GM12878 (cell line): Measurements from ENCODE around the gene NPAS3. TPM values are rescaled to one million over a fixed set of nuclear protein-coding genes. Genes with fewer than 3 reads are reported as not detected.

ENCODE experiments used
- ATAC-seq: fragments of 200-7000 bp; cut with Tn5 transposase; 3 replicates; pipeline ENCODE4 v1.9.1; 2020; ENCODE audit warnings: mild to moderate bottlenecking, moderate library complexity
- BruUV-seq: library from RNA; stranded (reverse); fragments of 400-500 nt; replicated peaks from 2 replicates; lab custom pipeline; 2021; lab: Mats Ljungman, UMichigan
- CTCF ChIA-PET: fragments of 300-600 bp; sonication (Branson Sonifier 250); formaldehyde crosslinking; extraction: SDS; loops from one replicate; lab custom pipeline; 2021; ENCODE audit warnings: inconsistent platforms; lab: Yijun Ruan, JAX
- POLR2A ChIA-PET: fragments of 350-600 bp; formaldehyde crosslinking; extraction: SDS; loops from one replicate; lab custom pipeline; 2021; ENCODE audit warnings: inconsistent platforms; lab: Charles Lee
- RAD21 ChIA-PET: fragments of 300-600 bp; sonication (Branson Sonifier 250); formaldehyde crosslinking; loops from one replicate; lab custom pipeline; 2023; ENCODE audit warnings: antibody characterized with exemption; ENCODE audit not compliant: unreplicated experiment; lab: Charles Lee
- SMC1A ChIA-PET: fragments of 300-600 bp; sonication (Branson Sonifier 250); formaldehyde crosslinking; loops from one replicate; lab custom pipeline; 2023; ENCODE audit not compliant: unreplicated experiment, uncharacterized antibody; lab: Charles Lee
- DNase-seq: peaks from one replicate; pipeline ENCODE4 v3.0.0-alpha.2; 2011; ENCODE audit warnings: low read depth, low spot score
- FAIRE-seq: peaks from 3 replicates; lab custom pipeline; 2011; peaks lifted over from hg19 to GRCh38; lab: Jason Lieb, UNC
- H2AFZ ChIP-seq: 2 replicates; pipeline ENCODE4 v1.6.0; 2011; ENCODE audit warnings: low read depth, low read length, control low read depth; ENCODE audit not compliant: control insufficient read depth
- H3K27ac ChIP-seq: 2 replicates; pipeline ENCODE4 v1.5.1; 2011; ENCODE audit warnings: control low read depth; ENCODE audit not compliant: control insufficient read depth, insufficient read depth
- H3K27me3 ChIP-seq, 2 experiments: replicated peaks in 1 of 2; 2 replicates each; pipeline versions ENCODE4 v1.6.0 to v1.6.1; 2011; ENCODE audit warnings: low read length in 1 of 2; ENCODE audit not compliant: control insufficient read depth in 2 of 2, insufficient read depth in 2 of 2
- H3K36me3 ChIP-seq, 2 experiments: 2 replicates each; pipeline ENCODE4 v1.5.1; 2011; ENCODE audit warnings: low read length in 1 of 2; ENCODE audit not compliant: control insufficient read depth in 2 of 2, insufficient read depth in 2 of 2
- H3K4me1 ChIP-seq: 2 replicates; pipeline ENCODE4 v1.6.1; 2011; ENCODE audit warnings: mild to moderate bottlenecking, low read length, moderate library complexity, mixed read lengths; ENCODE audit not compliant: control insufficient read depth, insufficient read depth
- H3K4me2 ChIP-seq: 2 replicates; pipeline ENCODE4 v1.6.0; 2011; ENCODE audit warnings: control low read depth; ENCODE audit not compliant: control insufficient read depth, insufficient read depth
- H3K4me3 ChIP-seq: fragments of 200-600 bp; sonication (generic); 2 replicates; pipeline ENCODE4 v1.5.1; 2016
- H3K79me2 ChIP-seq: 2 replicates; pipeline ENCODE4 v1.6.0; 2011; ENCODE audit warnings: low read length; ENCODE audit not compliant: control insufficient read depth, insufficient read depth
- H3K9ac ChIP-seq: 2 replicates; pipeline ENCODE4 v1.8.0; 2011; ENCODE audit warnings: low read length, control low read depth, mixed read lengths; ENCODE audit not compliant: control insufficient read depth, insufficient read depth
- H3K9me3 ChIP-seq: replicated peaks from 3 replicates; pipeline ENCODE4 v1.5.1; 2011; ENCODE audit warnings: mild to moderate bottlenecking, low read length; ENCODE audit not compliant: control insufficient read depth, insufficient read depth
- H4K20me1 ChIP-seq: 2 replicates; pipeline ENCODE4 v1.6.0; 2011; ENCODE audit not compliant: control insufficient read depth, insufficient read depth
- BHLHE40 ChIP-seq, 2 experiments: fragments of 450-650 bp in 1 of 2; IDR thresholded peaks; 2 replicates each; pipeline ENCODE4 v1.6.1; 2011 to 2017; ENCODE audit warnings: low read depth in 2 of 2, borderline replicate concordance in 1 of 2, improper control_type of control experiment in 1 of 2, low read length in 1 of 2, mild to moderate bottlenecking in 1 of 2
- E2F4 ChIP-seq: IDR thresholded peaks from 2 replicates; pipeline ENCODE4 v1.6.1; 2012; ENCODE audit warnings: low read depth, low read length, improper control_type of control experiment
- NR2C2 ChIP-seq: IDR thresholded peaks from 2 replicates; pipeline ENCODE4 v1.6.1; 2011; ENCODE audit warnings: borderline replicate concordance, low read depth; ENCODE audit not compliant: control insufficient read depth, insufficient read length
- RUNX3 ChIP-seq: IDR thresholded peaks from 2 replicates; pipeline ENCODE4 v1.6.1; 2012; ENCODE audit warnings: low read length, inconsistent platforms
- SIN3A ChIP-seq: IDR thresholded peaks from 2 replicates; pipeline ENCODE4 v1.6.1; 2012; ENCODE audit warnings: low read depth, low read length, improper control_type of control experiment
- SP1 ChIP-seq: IDR thresholded peaks from one replicate; pipeline ENCODE4 v1.6.1; 2011; ENCODE audit warnings: low read depth, low read length
- SPI1 ChIP-seq: IDR thresholded peaks from 2 replicates; pipeline ENCODE4 v1.6.1; 2011; ENCODE audit warnings: low read depth, mild to moderate bottlenecking, low read length, moderate library complexity, borderline replicate concordance; ENCODE audit not compliant: insufficient read depth
- TARDBP ChIP-seq: IDR thresholded peaks from 2 replicates; pipeline ENCODE4 v1.6.1; 2016; ENCODE audit warnings: borderline replicate concordance
- WGBS: methylation state at CpG from one replicate; pipeline ENCODE4 v1.1.6; 2016; ENCODE audit warnings: low lambda C conversion rate; ENCODE audit not compliant: insufficient replicate concordance, insufficient coverage; ENCODE audit errors: missing lambda C conversion rate; 5-methylcytosine and 5-hydroxymethylcytosine counted together
- in situ Hi-C: fragments of 300-500 bp; cut with MboI; formaldehyde crosslinking; loops from 9 replicates; pipeline ENCODE4 v1.14.3; 2018; ENCODE audit warnings: mixed read lengths
- intact Hi-C: fragments of 100-400 bp; cut with micrococcal nuclease; formaldehyde crosslinking; loops from one replicate; pipeline ENCODE4 v1.14.2; 2022; ENCODE audit not compliant: unreplicated experiment
- polyA plus RNA-seq, 11 experiments: library from polyadenylated mRNA; depleted of rRNA in 4 of 11; unstranded in 6 of 11; stranded (reverse) in 5 of 11; fragments of >200 nt; fragmentation: Nextera tagmentation in 4 of 11; fragmentation: Illumina TruSeq in 1 of 11; extraction: Ambion mirVana in 4 of 11; extraction: Trizol in 1 of 11; gene quantifications; 1 replicate in 1 of 11; 2 replicates in 10 of 11; pipeline versions ENCODE4 v1.2.1 to v1.2.3, GENCODE V29; 2011 to 2016; ENCODE audit warnings: inconsistent platforms in 2 of 11, missing spikeins in 2 of 11, low read depth in 1 of 11
- total RNA-seq, 4 experiments: library from RNA; depleted of rRNA in 3 of 4; stranded (reverse); fragments of >200 nt in 3 of 4; fragmentation: Illumina TruSeq in 1 of 4; extraction: Trizol in 1 of 4; gene quantifications; 2 replicates each; pipeline versions ENCODE4 v1.2.1 to v1.2.3, GENCODE V29; 2013 to 2021

Gene NPAS3
- total and polyA plus RNA-seq, 10 of the 15 experiments (the other 5 are each of a cell fraction or from before 2014, with no cell fraction given): under 0.01 to 2.7 (median 0.03) TPM; not detected in 6

GRCh38 chr14:33163109-33163508, 224.4 kb downstream of the NPAS3 start (continued):
- TF ChIP-seq SPI1: no peak
- no peak for TF ChIP-seq SP1
- TF ChIP-seq NR2C2: no peak
- TF ChIP-seq BHLHE40 (IDR thresholded peaks at IDR 0.05; ENCODE audit: borderline replicate concordance in 1 of 2, low read depth in 2 of 2, low read length in 1 of 2): no peak
- no peak for TF ChIP-seq RUNX3
- no peak for TF ChIP-seq E2F4

- no peak for FAIRE-seq
- TF ChIP-seq TARDBP (no peak), SIN3A (no peak)
- TF ChIP-seq, all 136 proteins: peak for 0
- no peaks in the 10 kb centered on the region for H3K79me2 ChIP-seq
- intact Hi-C loops (no loop called here), in situ Hi-C loops (no loop called here)
- H3K4me3 ChIP-seq: no peak overlapping the region
- no peaks in the 10 kb centered on the region for H3K36me3 ChIP-seq
- no TSS peak for BruUV-seq
- H3K4me1 ChIP-seq: no peaks in the 10 kb centered on the region
- H2AFZ ChIP-seq: no peak overlapping the region
- ATAC-seq (no peak), DNase-seq (no peak)
- CTCF ChIA-PET: interaction anchor here (0.6 to 0.7 kb wide), 2 partner anchors 8 to 87 kb away, joined by 3 to 4 read pairs; no protein-coding TSS in a partner anchor
- H4K20me1 ChIP-seq: no peaks in the 10 kb centered on the region
- no peak overlapping the region for H3K4me2 ChIP-seq
- no peaks in the 10 kb centered on the region for H3K27me3 ChIP-seq
- WGBS: 21% methylated on average over 2 of the region's 2 CpGs
- no peak overlapping the region for H3K9ac ChIP-seq
- no peak overlapping the region for H3K27ac ChIP-seq
- POLR2A ChIA-PET: interaction anchor here (0.7 kb wide), 1 partner anchor 263 kb away, joined by 3 read pairs; no protein-coding TSS in a partner anchor
- SMC1A ChIA-PET: interaction anchor here (0.6 to 1.2 kb wide), 2 partner anchors 29 to 259 kb away, joined by 3 read pairs; no protein-coding TSS in a partner anchor
- RAD21 ChIA-PET: no interaction called here
- H3K9me3 ChIP-seq: no peaks in the 10 kb centered on the region
These were observed 224.9 kb downstream of the NPAS3 start for GRCh38 chr14:33163600-33163999.
